COLO668 (cell line): ENCODE measurements around the gene FGF12.

Experiments
- DNase-seq: peaks from one replicate; lab custom pipeline; 2025; ENCODE audit not compliant: unreplicated experiment; lab: John Stamatoyannopoulos, UW

FGF12 gene

GRCh38 chr3:192212979-192213378 is 514.4 kb downstream of the FGF12 start:
- DNase-seq, result no peak

- no peak for DNase-seq
Observed at GRCh38 chr3:192212335-192212734, 515.0 kb downstream of the FGF12 start.

- no peak for DNase-seq
Observed at GRCh38 chr3:192207651-192208050, 519.7 kb downstream of the FGF12 start.

GRCh38 chr3:192207239-192207638 is 520.1 kb downstream of the FGF12 start:
- no peak for DNase-seq

GRCh38 chr3:192194085-192194484 is 533.3 kb downstream of the FGF12 start:
- DNase-seq, result no peak

GRCh38 chr3:192188218-192188835 is 539.0 kb downstream of the FGF12 start:
- DNase-seq, result peak; percentile 52

- DNase-seq, result no peak
Observed at GRCh38 chr3:192187485-192188051, 539.8 kb downstream of the FGF12 start.

GRCh38 chr3:192186498-192186897 is 540.8 kb downstream of the FGF12 start:
- DNase-seq, result no peak

GRCh38 chr3:192186045-192186444 is 541.3 kb downstream of the FGF12 start:
- no peak for DNase-seq

- no peak for DNase-seq
Observed at GRCh38 chr3:192183109-192183508, 544.2 kb downstream of the FGF12 start.

GRCh38 chr3:192181151-192181550 is 546.2 kb downstream of the FGF12 start:
- no peak for DNase-seq

GRCh38 chr3:192177383-192177782 is 550.0 kb downstream of the FGF12 start:
- DNase-seq, result no peak

- DNase-seq, result no peak
Observed at GRCh38 chr3:192174283-192174682, 553.1 kb downstream of the FGF12 start.

- DNase-seq, result no peak
Observed at GRCh38 chr3:192171213-192171612, 556.1 kb downstream of the FGF12 start.

GRCh38 chr3:192170659-192171058 is 556.7 kb downstream of the FGF12 start:
- DNase-seq, result no peak

- no peak for DNase-seq
Observed at GRCh38 chr3:192170031-192170430, 557.3 kb downstream of the FGF12 start.

GRCh38 chr3:192169332-192169915 is 557.9 kb downstream of the FGF12 start:
- no peak for DNase-seq

- no peak for DNase-seq
Observed at GRCh38 chr3:192168202-192168601, 559.1 kb downstream of the FGF12 start.

GRCh38 chr3:192165552-192165951 is 561.8 kb downstream of the FGF12 start:
- DNase-seq, result no peak

GRCh38 chr3:192161661-192162060 is 565.7 kb downstream of the FGF12 start:
- no peak for DNase-seq

GRCh38 chr3:192156382-192156781 is 571.0 kb downstream of the FGF12 start:
- DNase-seq, result no peak

GRCh38 chr3:192155194-192155593 is 572.1 kb downstream of the FGF12 start:
- DNase-seq, result no peak

GRCh38 chr3:192133271-192133670 is 594.1 kb downstream of the FGF12 start:
- DNase-seq, result no peak
